Muscle of leg (tissue), 11 donors: ENCODE results near the gene CAMKK2. TPM values are rescaled to one million over a fixed set of nuclear protein-coding genes. Genes with fewer than 3 reads are reported as not detected.
"Not testable (repeated sequence)": the region's sequence is repeated elsewhere in the genome, so short reads cannot be mapped to it uniquely, and the experiment has no call there.

Source experiments
- DNase-seq: peaks from one replicate; pipeline ENCODE4 v3.0.0; 2013
- H3K27ac ChIP-seq: one replicate; pipeline ENCODE4 v1.5.1; 2013; ENCODE audit warnings: mild to moderate bottlenecking, low read length, control low read depth
- H3K27me3 ChIP-seq: one replicate; pipeline ENCODE4 v1.6.1; 2013; ENCODE audit warnings: low read length; ENCODE audit not compliant: control insufficient read depth, insufficient read depth
- H3K36me3 ChIP-seq: one replicate; pipeline ENCODE4 v1.6.1; 2013; ENCODE audit warnings: low read length; ENCODE audit not compliant: control insufficient read depth, insufficient read depth
- H3K4me1 ChIP-seq: one replicate; pipeline ENCODE4 v1.6.1; 2013; ENCODE audit warnings: low read length; ENCODE audit not compliant: control insufficient read depth, insufficient read depth
- H3K4me3 ChIP-seq: one replicate; pipeline ENCODE4 v1.5.1; 2013; ENCODE audit warnings: low read length, control low read depth
- H3K9me3 ChIP-seq: replicated peaks from 2 replicates; pipeline ENCODE4 v1.6.1; 2013; ENCODE audit warnings: low read depth, low read length; ENCODE audit not compliant: control insufficient read depth
- WGBS: methylation state at CpG from one replicate; pipeline ENCODE4 v1.1.5; 2013; ENCODE audit warnings: missing lambda C conversion rate; ENCODE audit not compliant: insufficient coverage; 5-methylcytosine and 5-hydroxymethylcytosine counted together
- polyA plus RNA-seq, 8 donors: library from polyadenylated mRNA; unstranded; fragments of 120-200 nt; gene quantifications; one replicate each; pipeline versions ENCODE4 v1.2.1 to v1.2.3, GENCODE V29; 2013; ENCODE audit warnings: inconsistent platforms in 1 of 8, low replicate concordance in 1 of 8; ENCODE audit not compliant: insufficient read length in 8 of 8, insufficient read depth in 1 of 8
- total RNA-seq: library from RNA; stranded (reverse); fragments of 120-200 nt; gene quantifications from one replicate; pipeline ENCODE4 v1.2.4, GENCODE V29; 2013

CAMKK2 gene
- total and polyA plus RNA-seq, 9 donors = 12.1 to 29.5 (median 23.2) TPM

DNA sequence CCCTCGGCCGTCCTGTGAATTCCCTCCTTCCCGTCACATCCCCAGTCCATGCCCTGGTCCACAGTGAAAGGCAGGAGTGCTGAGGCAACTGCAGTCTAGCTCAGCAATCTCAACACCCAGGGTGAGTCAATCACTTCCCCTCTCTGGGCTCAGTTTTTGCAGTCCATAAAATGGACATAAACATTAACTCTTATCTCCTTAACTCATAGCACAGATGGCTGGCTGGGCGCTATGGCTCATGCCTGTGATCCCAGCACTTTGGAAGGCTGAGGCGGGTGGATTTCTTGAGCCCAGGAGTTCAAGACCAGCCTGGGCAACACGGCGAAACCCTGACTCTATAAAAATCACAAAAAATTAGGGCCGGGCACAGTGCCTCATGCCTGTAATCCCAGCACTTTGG is 32.4 kb downstream of the CAMKK2 start:
- Histone ChIP-seq H3K27me3 (no peaks in the 10 kb centered on the region), H3K4me3 (no peak overlapping the region), H3K36me3 (peaks cover 59% of the 10 kb centered on the region), H3K4me1 (no peaks in the 10 kb centered on the region), H3K27ac (no peak overlapping the region), H3K9me3 (no peaks in the 10 kb centered on the region)
- DNase-seq = no peak
- WGBS = 76% methylated on average over 6 of the region's 8 CpGs

DNA sequence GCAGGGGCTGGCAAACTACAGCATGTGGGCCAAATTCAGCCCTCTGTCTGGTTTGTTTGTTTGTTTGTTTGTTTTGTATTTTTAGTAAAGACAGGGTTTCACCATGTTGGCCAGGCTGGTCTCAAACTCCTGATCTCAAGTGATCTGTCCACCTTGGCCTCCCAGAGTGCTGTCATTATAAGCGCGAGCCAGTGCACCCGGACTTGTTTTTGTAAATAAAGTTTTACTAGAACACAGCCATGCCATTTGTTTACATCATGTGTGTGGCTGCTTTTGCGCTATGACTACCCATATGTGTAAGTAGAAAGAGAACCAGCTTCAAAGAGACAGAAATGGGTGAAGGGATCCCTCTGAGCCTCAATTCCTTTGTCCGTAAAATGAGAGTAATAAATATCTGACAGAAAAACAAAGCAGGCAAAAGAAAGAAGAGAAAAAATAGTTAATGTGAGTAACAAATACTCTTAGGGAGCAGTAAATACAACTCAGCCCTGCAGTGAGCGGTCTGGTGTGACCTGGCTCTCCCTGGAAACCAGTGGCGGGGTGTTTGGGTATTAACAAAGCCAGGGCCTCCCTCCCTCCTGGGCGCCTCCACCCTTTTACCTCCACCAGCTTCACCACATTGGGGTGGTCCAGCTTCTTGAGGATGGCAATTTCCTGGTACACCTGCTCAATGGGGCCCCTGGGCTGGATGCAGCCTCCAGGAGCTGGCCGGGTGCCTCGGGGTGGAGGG is 33.1 kb downstream of the CAMKK2 start:
- WGBS = 89% methylated on average over 5 of the region's 10 CpGs

DNA sequence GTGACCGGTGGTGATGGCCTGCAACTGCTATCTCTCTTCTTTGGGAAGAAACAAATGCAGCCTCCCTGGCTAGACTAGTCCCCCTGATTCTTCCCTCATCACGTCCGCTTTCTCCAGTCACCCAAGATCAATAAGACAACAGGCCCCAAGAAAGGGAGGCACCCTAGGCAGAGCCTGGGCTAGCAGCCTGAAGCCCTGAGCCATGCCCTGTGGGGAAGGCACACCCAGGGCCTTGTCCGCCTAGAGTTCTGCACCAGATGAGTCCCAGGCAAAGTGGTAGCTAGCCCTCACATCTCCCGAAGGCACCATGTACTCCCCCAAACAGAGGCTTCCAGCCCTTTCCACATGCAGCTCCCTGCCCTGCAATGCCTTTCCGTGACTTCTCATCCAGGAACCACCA is 35.1 kb downstream of the CAMKK2 start:
- Histone ChIP-seq H3K4me3 (no peak overlapping the region), H3K4me1 (no peaks in the 10 kb centered on the region), H3K27ac (no peak overlapping the region), H3K36me3 (peaks cover 53% of the 10 kb centered on the region), H3K9me3 (no peaks in the 10 kb centered on the region), H3K27me3 (no peaks in the 10 kb centered on the region)
- DNase-seq = no peak
- 97% methylated on average over 6 of the region's 6 CpGs for WGBS

More for the DNA sequence above, 33.1 kb downstream of the CAMKK2 start:
- DNase-seq = no peak
- Histone ChIP-seq H3K9me3 (no peaks in the 10 kb centered on the region), H3K27ac (no peak overlapping the region), H3K4me3 (no peak overlapping the region), H3K27me3 (no peaks in the 10 kb centered on the region), H3K4me1 (no peaks in the 10 kb centered on the region), H3K36me3 (peaks cover 56% of the 10 kb centered on the region)

DNA sequence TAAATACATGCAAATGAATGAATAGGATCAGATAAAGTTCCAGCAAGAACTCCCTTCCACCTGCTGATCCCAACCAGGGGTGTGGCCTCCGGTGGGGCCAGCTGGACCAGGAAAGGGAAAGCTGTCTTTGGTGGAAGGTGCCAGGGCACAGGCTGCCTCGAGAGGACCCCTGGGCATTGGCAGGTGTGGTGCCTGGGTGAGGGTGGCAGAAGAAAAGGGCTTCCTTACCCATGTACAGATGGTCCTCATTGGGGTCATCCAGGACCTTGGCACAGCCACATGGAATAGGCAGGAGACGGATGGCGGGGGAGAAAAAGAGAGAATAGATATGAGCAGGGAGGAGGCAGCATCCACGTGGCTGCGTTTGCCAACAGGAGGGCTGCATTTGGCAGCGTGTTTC is 36.4 kb downstream of the CAMKK2 start:
- Histone ChIP-seq H3K9me3 (no peaks in the 10 kb centered on the region), H3K27me3 (no peaks in the 10 kb centered on the region), H3K4me1 (no peaks in the 10 kb centered on the region), H3K27ac (no peak overlapping the region), H3K4me3 (no peak overlapping the region), H3K36me3 (peaks cover 53% of the 10 kb centered on the region)
- 90% methylated on average over 5 of the region's 7 CpGs for WGBS
- DNase-seq = no peak

DNA sequence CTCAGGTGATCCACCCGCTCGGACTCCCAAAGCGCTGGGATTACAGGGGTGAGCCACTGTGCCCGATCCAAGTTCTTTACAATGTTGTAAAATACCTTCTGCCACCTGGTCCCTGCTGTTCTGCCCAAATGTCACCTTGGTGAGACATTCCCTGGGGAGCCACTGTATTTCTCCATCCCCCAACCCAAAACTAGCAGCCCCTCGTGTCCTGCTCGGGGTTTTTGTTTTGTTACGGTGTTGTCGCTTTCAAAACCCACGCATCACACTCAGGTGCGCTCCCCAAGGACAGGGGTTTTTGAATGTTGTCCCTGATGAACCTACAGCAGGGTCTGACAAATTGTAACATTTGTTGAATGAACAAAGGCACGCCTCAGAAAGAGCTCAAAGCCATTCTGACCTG is 37.4 kb downstream of the CAMKK2 start:
- WGBS = 94% methylated on average over 9 of the region's 11 CpGs

DNA sequence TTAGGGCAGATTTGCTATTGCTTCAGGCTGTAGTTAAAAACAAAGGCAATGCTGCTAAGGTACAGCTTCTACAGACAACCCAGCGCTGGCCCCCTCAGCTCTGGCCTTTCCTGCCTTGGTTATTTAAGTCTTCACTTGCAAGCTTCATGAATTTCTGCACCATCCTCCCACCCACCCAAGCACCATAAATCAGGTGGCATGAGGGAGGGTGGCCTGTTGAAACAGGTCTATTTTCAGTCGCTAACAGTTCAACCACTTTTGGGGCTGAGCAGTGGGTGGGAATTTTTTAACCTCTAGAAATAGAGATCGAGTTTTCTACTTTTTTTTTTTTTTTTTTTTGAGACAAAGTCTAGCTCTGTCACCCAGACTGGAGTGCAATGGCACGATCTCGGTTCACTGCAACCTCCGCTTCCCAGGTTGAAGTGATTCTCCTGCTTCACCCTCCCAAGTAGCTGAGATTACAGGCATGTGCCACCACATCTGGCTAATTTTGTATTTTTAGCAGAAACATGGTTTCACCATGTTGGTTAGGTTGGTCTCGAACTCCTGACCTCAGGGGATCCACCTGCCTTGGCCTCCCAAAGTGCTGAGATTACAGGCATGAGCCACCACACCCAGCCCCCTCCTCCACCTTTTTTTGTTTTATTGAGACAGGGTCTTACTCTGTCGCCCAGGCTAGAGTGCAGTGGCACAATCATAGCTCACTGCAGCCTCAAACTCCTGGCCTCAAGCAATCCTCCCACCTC is 38.6 kb downstream of the CAMKK2 start:
- not testable (repeated sequence) for H3K4me1 ChIP-seq, H3K9me3 ChIP-seq, H3K27me3 ChIP-seq, H3K27ac ChIP-seq, H3K4me3 ChIP-seq, DNase-seq
- 85% methylated on average over 2 of the region's 8 CpGs for WGBS
- peaks cover 61% of the 10 kb centered on the region for H3K36me3 ChIP-seq

More for the DNA sequence above, 37.4 kb downstream of the CAMKK2 start:
- H3K27me3 ChIP-seq = no peaks in the 10 kb centered on the region
- H3K4me3 ChIP-seq = no peak overlapping the region
- H3K36me3 ChIP-seq = peaks cover 61% of the 10 kb centered on the region
- no peak for DNase-seq
- no peak overlapping the region for H3K27ac ChIP-seq
- no peaks in the 10 kb centered on the region for H3K9me3 ChIP-seq
- no peaks in the 10 kb centered on the region for H3K4me1 ChIP-seq

DNA sequence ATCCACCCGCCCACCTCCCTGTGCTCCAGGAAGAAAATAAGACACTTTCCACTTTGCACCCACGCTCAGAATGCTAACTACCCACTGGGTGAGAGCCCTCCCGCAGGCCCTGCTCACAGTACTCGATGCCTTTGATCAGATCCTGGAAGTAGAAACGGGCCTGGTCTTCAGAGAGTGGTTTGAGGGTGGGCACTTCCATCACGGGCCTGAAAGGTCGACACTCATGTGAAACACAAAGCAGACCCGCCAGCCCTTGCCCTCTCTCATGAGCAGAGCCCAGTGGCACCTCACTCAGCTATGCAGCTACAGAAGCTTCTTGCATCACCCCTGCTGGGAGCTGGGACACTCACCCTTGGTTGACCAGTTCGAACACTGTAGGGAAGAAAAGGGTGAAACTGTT is 41.1 kb downstream of the CAMKK2 start:
- WGBS = 93% methylated on average over 3 of the region's 9 CpGs
- Histone ChIP-seq H3K9me3 (no peaks in the 10 kb centered on the region), H3K4me1 (no peaks in the 10 kb centered on the region), H3K36me3 (peaks cover 56% of the 10 kb centered on the region), H3K4me3 (no peak overlapping the region), H3K27ac (no peak overlapping the region), H3K27me3 (no peaks in the 10 kb centered on the region)
- DNase-seq = no peak

DNA sequence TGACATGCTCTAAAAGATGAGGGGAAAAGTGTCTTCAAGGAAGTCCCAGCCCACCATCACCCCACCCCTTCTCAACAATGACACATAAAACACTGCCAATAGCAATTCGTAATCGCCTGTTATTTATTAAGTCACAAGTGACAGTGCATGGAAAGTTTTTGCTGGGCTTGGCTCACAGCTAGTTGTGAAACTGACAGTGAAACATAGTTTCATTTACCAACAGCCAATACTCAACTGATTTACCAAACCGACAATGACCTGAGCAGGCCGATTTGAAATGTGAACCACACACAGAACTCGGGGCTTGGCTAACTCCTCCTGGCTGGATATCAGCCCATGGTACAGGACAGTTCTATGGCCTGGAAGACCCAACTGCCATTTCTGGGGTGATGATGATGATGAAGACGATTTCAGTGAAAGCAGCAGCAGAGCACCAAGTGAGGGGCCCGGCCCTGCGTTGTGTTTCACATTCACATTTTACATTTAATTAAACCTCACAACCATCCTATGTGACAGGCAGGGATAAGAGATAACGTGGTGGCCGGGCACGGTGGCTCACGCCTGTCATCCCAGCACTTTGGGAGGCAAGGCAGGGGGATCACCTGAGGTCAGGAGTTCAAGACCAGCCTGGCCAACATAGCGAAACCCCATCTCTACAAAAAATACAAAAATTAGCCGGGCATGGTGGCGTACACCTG is 42.7 kb downstream of the CAMKK2 start:
- WGBS = 80% methylated on average over 4 of the region's 15 CpGs
- no peak overlapping the region for H3K27ac ChIP-seq
- H3K4me1 ChIP-seq = no peaks in the 10 kb centered on the region
- H3K9me3 ChIP-seq = no peaks in the 10 kb centered on the region
- no peak for DNase-seq
- peaks cover 60% of the 10 kb centered on the region for H3K36me3 ChIP-seq
- no peak overlapping the region for H3K4me3 ChIP-seq
- no peaks in the 10 kb centered on the region for H3K27me3 ChIP-seq

DNA sequence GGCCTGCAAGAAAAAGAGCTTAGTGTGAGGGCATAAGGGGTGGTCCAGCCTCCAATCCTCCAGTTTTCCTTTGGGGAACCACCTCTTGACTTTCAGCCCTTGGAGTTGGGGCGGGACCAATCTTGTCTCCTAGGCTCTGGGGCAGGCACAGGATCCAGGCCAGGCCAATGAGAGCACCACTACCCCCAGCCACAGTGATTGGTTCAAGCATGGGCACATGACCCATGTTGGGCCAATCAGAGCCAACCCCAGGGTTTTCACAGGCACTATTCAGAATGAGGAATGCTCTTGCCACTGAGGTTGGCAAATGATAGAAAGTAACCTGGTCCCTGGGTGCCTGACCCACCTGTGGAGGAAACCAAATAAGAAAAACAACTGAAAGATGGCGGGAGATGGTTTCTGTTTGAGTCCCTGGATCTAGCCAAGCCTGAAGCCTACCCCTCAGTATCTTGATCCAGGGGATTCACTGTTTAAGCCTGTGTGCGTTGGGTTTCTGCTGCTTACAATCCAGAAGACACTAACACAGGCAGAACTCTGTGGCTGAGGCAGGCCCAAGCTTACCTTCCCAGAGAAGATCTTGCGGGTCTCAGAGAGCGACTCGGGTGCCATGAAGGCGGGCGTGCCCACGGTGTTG is 43.7 kb downstream of the CAMKK2 start:
- no peak for DNase-seq
- no peaks in the 10 kb centered on the region for H3K4me1 ChIP-seq
- no peak overlapping the region for H3K27ac ChIP-seq
- H3K9me3 ChIP-seq = no peaks in the 10 kb centered on the region
- WGBS = 97% methylated on average over 5 of the region's 9 CpGs
- H3K27me3 ChIP-seq = no peaks in the 10 kb centered on the region
- peaks cover 66% of the 10 kb centered on the region for H3K36me3 ChIP-seq
- H3K4me3 ChIP-seq = no peak overlapping the region

DNA sequence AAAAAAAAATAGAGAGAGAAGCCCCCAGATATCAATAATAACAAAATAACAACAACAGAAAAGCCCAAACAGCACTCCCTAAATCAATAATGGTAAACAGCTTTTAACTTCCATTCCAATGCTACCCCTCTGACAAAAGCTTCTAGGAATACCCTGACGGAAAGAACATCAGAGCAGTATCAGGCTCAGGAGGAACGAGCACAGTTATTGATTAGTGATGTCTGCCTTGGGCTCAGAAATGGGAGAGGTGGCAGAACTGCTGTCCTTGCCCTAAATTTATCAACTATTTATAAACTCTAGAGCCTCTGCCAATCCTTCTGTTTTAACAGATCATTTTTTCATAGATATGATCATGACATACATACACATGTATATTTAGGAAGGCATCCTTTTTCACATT is 44.7 kb downstream of the CAMKK2 start:
- H3K4me3 ChIP-seq = no peak overlapping the region
- H3K27ac ChIP-seq = no peak overlapping the region
- no peaks in the 10 kb centered on the region for H3K4me1 ChIP-seq
- DNase-seq = no peak
- H3K36me3 ChIP-seq = peaks cover 75% of the 10 kb centered on the region
- no peaks in the 10 kb centered on the region for H3K9me3 ChIP-seq
- no peaks in the 10 kb centered on the region for H3K27me3 ChIP-seq
- no CpG with 5 or more reads among the region's 2 CpGs for WGBS
